HL-60 (cell line): ENCODE measurements around the gene BNC1.
"Not testable (repeated sequence)": the region's sequence is repeated elsewhere in the genome, so short reads cannot be mapped to it uniquely, and the experiment has no call there.

Source experiments
- DNase-seq, 2 experiments: peaks; one replicate each; pipeline ENCODE4 v3.0.0-alpha.2; 2010 to 2020; ENCODE audit warnings: low read depth in 1 of 2, low spot score in 1 of 2
- H3K27ac ChIP-seq: fragments of 250-450 bp; sonication (Bioruptor Pico); replicated peaks from 2 replicates; pipeline ENCODE4 v1.5.1; 2020; ENCODE audit warnings: mild to moderate bottlenecking, moderate library complexity
- H3K27me3 ChIP-seq: fragments of 250-450 bp; sonication (Bioruptor Pico); 2 replicates; pipeline ENCODE4 v1.5.1; 2021; ENCODE audit warnings: mild to moderate bottlenecking, moderate library complexity; ENCODE audit not compliant: insufficient read depth, poor library complexity, severe bottlenecking
- H3K4me3 ChIP-seq: replicated peaks from 2 replicates; pipeline ENCODE4 v1.5.1; 2011; ENCODE audit warnings: mild to moderate bottlenecking, control low read depth, low read length; ENCODE audit not compliant: insufficient read depth
- GABPA ChIP-seq: IDR thresholded peaks from 2 replicates; pipeline ENCODE4 v1.6.1; 2012; ENCODE audit warnings: low read depth
- POLR2AphosphoS5 ChIP-seq: IDR thresholded peaks from 2 replicates; pipeline ENCODE4 v1.6.1; 2012; ENCODE audit warnings: low read depth
- SPI1 ChIP-seq: IDR thresholded peaks from 2 replicates; pipeline ENCODE4 v1.6.1; 2012; ENCODE audit warnings: low read depth, mild to moderate bottlenecking, borderline replicate concordance
- TF ChIP-seq, protein P1 (sequence below): IDR thresholded peaks from 2 replicates; pipeline ENCODE4 v1.6.1; 2012; ENCODE audit warnings: low read depth; ENCODE audit not compliant: insufficient replicate concordance
- TF ChIP-seq, protein P2 (sequence below): IDR thresholded peaks from one replicate; pipeline ENCODE4 v1.5.1; 2011; ENCODE audit warnings: low read length, control low read depth, inconsistent platforms; ENCODE audit not compliant: insufficient read depth

BNC1 gene

DNA sequence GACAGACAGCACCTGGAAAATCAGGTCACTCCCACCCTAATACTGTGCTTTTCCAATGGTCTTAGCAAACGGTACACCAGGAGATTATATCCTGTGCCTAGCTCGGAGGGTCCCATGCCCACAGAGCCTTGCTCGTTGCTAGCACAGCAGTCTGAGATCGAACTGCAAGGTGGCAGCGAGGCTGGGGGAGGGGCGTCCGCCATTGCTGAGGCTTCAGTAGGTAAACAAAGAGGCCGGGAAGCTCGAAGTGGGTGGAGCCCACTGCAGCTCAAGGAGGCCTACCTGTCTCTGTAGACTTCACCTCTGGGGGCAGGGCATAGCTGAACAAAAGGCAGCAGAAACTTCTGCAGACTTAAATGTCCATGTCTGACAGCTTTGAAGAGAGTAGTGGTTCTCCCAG is 62.7 kb downstream of the BNC1 start:
- DNase-seq, H3K27ac ChIP-seq, H3K4me3 ChIP-seq, H3K27me3 ChIP-seq: not testable (repeated sequence)

DNA sequence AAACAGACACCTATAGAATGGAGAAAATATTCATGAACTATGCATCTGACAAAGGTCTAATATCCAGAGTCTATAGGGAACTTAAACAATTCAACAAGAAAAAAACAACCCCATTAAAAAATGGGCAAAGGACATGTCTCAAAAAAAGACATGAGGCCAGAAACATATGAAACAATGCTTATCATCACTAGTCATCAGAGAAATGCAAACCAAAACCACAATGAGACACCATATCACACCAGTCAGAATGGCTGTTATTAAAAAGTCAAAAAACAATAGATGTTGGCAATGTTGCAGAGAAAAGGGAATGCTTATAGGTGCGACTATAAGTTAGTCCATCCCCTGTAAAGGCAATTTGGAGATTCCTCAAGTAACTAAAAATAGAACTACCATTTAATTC is 65.4 kb downstream of the BNC1 start:
- DNase-seq: no peak
- H3K4me3 ChIP-seq: no peak overlapping the region
- no peak for TF ChIP-seq GABPA
- H3K27ac ChIP-seq: no peak overlapping the region
- no peaks in the 10 kb centered on the region for H3K27me3 ChIP-seq

DNA sequence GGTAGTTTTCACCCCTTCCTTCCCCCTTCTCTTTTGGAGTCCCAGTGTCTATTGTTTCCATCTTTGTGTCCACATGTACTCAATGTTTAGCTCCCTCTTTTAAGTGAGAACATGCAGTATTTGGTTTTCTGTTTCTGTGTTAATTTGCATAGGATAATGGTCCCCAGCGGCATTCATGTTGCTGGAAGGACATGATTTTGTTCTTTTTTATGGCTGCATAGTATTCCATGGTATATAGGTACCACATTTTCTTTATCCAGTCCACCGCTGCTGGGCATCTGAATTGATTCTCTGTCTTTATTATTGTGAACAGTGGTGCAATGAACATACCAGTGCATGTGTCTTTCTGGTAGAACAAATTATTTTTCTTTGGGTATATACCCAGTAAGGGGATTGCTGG is 69.2 kb downstream of the BNC1 start:
- Histone ChIP-seq H3K27ac (no peak overlapping the region), H3K4me3 (no peak overlapping the region), H3K27me3 (peaks cover 4% of the 10 kb centered on the region)
- no peak for DNase-seq
- TF ChIP-seq, protein P1, sequence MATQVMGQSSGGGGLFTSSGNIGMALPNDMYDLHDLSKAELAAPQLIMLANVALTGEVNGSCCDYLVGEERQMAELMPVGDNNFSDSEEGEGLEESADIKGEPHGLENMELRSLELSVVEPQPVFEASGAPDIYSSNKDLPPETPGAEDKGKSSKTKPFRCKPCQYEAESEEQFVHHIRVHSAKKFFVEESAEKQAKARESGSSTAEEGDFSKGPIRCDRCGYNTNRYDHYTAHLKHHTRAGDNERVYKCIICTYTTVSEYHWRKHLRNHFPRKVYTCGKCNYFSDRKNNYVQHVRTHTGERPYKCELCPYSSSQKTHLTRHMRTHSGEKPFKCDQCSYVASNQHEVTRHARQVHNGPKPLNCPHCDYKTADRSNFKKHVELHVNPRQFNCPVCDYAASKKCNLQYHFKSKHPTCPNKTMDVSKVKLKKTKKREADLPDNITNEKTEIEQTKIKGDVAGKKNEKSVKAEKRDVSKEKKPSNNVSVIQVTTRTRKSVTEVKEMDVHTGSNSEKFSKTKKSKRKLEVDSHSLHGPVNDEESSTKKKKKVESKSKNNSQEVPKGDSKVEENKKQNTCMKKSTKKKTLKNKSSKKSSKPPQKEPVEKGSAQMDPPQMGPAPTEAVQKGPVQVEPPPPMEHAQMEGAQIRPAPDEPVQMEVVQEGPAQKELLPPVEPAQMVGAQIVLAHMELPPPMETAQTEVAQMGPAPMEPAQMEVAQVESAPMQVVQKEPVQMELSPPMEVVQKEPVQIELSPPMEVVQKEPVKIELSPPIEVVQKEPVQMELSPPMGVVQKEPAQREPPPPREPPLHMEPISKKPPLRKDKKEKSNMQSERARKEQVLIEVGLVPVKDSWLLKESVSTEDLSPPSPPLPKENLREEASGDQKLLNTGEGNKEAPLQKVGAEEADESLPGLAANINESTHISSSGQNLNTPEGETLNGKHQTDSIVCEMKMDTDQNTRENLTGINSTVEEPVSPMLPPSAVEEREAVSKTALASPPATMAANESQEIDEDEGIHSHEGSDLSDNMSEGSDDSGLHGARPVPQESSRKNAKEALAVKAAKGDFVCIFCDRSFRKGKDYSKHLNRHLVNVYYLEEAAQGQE: no peak

DNA sequence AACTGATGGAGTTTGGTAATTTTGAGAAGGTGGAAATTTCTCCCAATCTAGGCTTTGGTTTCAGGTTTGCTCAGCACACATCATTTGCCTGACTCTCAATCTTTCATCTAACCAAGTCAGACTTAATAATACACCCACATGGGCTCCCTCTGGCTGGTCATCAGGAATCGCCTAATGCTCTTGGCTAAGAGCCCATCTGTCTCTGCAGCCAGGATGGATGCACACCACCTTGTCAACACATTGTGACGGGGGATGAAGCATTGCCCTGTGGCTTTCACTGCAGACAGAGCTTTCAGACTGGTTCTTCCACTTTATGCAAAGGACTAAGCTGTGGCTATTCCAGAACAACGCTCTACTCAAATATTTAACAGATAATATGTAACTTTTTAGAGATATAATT is 73.8 kb downstream of the BNC1 start:
- Histone ChIP-seq H3K27ac (no peak overlapping the region), H3K4me3 (no peak overlapping the region), H3K27me3 (peaks cover 31% of the 10 kb centered on the region)
- DNase-seq: no peak
- TF ChIP-seq GABPA: no peak
- no peak for TF ChIP-seq POLR2AphosphoS5
- TF ChIP-seq SPI1: no peak
- TF ChIP-seq, protein P2, sequence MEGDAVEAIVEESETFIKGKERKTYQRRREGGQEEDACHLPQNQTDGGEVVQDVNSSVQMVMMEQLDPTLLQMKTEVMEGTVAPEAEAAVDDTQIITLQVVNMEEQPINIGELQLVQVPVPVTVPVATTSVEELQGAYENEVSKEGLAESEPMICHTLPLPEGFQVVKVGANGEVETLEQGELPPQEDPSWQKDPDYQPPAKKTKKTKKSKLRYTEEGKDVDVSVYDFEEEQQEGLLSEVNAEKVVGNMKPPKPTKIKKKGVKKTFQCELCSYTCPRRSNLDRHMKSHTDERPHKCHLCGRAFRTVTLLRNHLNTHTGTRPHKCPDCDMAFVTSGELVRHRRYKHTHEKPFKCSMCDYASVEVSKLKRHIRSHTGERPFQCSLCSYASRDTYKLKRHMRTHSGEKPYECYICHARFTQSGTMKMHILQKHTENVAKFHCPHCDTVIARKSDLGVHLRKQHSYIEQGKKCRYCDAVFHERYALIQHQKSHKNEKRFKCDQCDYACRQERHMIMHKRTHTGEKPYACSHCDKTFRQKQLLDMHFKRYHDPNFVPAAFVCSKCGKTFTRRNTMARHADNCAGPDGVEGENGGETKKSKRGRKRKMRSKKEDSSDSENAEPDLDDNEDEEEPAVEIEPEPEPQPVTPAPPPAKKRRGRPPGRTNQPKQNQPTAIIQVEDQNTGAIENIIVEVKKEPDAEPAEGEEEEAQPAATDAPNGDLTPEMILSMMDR: no peak
- TF ChIP-seq, protein P1: no peak

DNA sequence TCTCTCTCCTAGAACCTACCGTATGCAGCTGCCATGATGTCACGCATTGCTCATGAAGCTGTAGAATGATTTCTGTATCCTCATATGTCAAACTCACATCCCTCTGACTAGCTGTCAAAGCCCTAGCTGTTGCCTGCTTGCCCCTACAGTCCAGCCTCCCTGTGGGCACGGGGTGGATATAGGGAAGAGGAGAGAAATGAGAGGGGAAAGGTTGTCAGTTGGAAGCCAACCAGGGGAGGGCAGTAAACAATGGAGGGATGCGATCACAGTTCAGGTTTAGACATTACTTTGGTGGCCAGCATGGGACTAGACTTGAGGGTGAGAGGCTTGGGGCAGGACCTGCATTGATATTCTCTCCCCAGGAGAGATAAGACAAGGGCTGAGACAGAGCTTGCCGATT is 75.1 kb downstream of the BNC1 start:
- H3K4me3 ChIP-seq: no peak overlapping the region
- no peak for DNase-seq
- H3K27me3 ChIP-seq: peaks cover 43% of the 10 kb centered on the region
- H3K27ac ChIP-seq: no peak overlapping the region
- no peak for TF ChIP-seq SPI1

DNA sequence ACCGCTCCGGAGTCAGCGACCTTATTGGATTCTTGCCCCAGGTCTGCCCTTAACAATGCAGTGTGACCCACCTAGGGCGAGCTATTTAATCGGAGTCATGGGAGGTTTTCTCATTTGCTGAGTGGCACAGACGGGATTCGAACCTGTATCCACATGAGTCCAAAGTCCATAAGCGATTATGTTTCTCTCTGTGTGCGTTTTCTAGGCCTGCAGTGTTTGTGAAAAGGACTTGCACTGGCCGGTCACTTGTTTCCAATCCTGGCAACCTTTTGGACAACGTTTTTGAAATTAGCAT is 76.2 kb downstream of the BNC1 start:
- Histone ChIP-seq H3K27ac (no peak overlapping the region), H3K27me3 (peaks cover 46% of the 10 kb centered on the region), H3K4me3 (no peak overlapping the region)
- TF ChIP-seq, protein P1: no peak
- TF ChIP-seq SPI1: no peak
- TF ChIP-seq GABPA: no peak
- TF ChIP-seq, protein P2: no peak
- no peak for TF ChIP-seq POLR2AphosphoS5
- no peak for DNase-seq
